ENCODE measurements around the gene MME. TPM values are rescaled to one million over a fixed set of nuclear protein-coding genes. Genes with fewer than 3 reads are reported as not detected.

MME gene
- total RNA-seq, 1 experiment from 2014 or later: 23.9 TPM

- no peak for DNase-seq (ENCODE audit: low spot score)
- Mint-ChIP-seq H3K27me3 (ENCODE audit: low read depth) (no peaks in the 10 kb centered on the region), H3K9me3 (peaks cover 4% of the 10 kb centered on the region), H3K4me1 (no peaks in the 10 kb centered on the region), H3K36me3 (no peaks in the 10 kb centered on the region), H3K27ac (no peak overlapping the region), H3K4me3 (no peak overlapping the region)
- peak; percentile 36; the same call in 1 of the 2 replicates for ATAC-seq
- POLR2A ChIA-PET: no interaction called here
- TF ChIP-seq TEAD1 (CRISPR knock-in tag; IDR thresholded peaks at IDR 0.05) (no peak), E2F4 (CRISPR knock-in tag; IDR thresholded peaks at IDR 0.05; ENCODE audit: borderline replicate concordance, low read depth) (no peak), PRRX2 (CRISPR knock-in tag; IDR thresholded peaks at IDR 0.05) (no peak), ZNF121 (CRISPR knock-in tag; IDR thresholded peaks at IDR 0.05) (no peak), FOXK1 (CRISPR knock-in tag; IDR thresholded peaks at IDR 0.05) (no peak), NR2C2 (CRISPR knock-in tag; IDR thresholded peaks at IDR 0.05) (no peak), IRF1 (CRISPR knock-in tag; IDR thresholded peaks at IDR 0.05) (no peak), FOXP4 (CRISPR knock-in tag; IDR thresholded peaks at IDR 0.05) (no peak), MAX (CRISPR knock-in tag; IDR thresholded peaks at IDR 0.05) (no peak), ZNF532 (CRISPR knock-in tag; IDR thresholded peaks at IDR 0.05; ENCODE audit: borderline replicate concordance) (no peak), ZNF281 (CRISPR knock-in tag; IDR thresholded peaks at IDR 0.05) (no peak), NFYB (CRISPR knock-in tag; conservative IDR thresholded peaks at IDR 0.05; ENCODE audit: low read depth) (no peak), ZNF423 (CRISPR knock-in tag; IDR thresholded peaks at IDR 0.05) (no peak)
- CTCF ChIA-PET: no interaction called here
Observed at GRCh38 chr3:155138677-155139076, 58.6 kb downstream of the MME start.

GRCh38 chr3:155147588-155147987 lies 67.5 kb downstream of the MME start:
- TF ChIP-seq CREM (CRISPR knock-in tag; IDR thresholded peaks at IDR 0.05) (no peak), ATF6 (CRISPR knock-in tag; IDR thresholded peaks at IDR 0.05) (no peak), HMGA2 (CRISPR knock-in tag; IDR thresholded peaks at IDR 0.05) (no peak)

More at GRCh38 chr3:155147588-155147987, 67.5 kb downstream of the MME start:
- POLR2A ChIA-PET: no interaction called here
- Mint-ChIP-seq H3K27ac (no peak overlapping the region), H3K4me3 (no peak overlapping the region), H3K4me1 (no peaks in the 10 kb centered on the region), H3K9me3 (no peaks in the 10 kb centered on the region), H3K27me3 (ENCODE audit: low read depth) (no peaks in the 10 kb centered on the region), H3K36me3 (no peaks in the 10 kb centered on the region)
- CTCF ChIA-PET: no interaction called here
- DNase-seq (ENCODE audit: low spot score) (no peak), ATAC-seq (no peak)

All from WTC11 (cell line).